SJCRH30 (cell line): ENCODE results near the gene KRTAP10-3. TPM values are rescaled to one million over a fixed set of nuclear protein-coding genes. Genes with fewer than 3 reads are reported as not detected.

Experiments used
- DNase-seq, 2 experiments: peaks; one replicate each; pipeline ENCODE4 v3.0.0-alpha.2; 2015 to 2020
- H3K27ac ChIP-seq: fragments of 250-450 bp; sonication (Bioruptor Pico); 2 replicates; pipeline ENCODE4 v1.5.1; 2020; ENCODE audit warnings: mild to moderate bottlenecking, moderate library complexity
- H3K27me3 ChIP-seq: fragments of 250-450 bp; sonication (Bioruptor Pico); 2 replicates; pipeline ENCODE4 v1.5.1; 2020; ENCODE audit warnings: mild to moderate bottlenecking, moderate library complexity
- H3K36me3 ChIP-seq: fragments of 250-450 bp; sonication (Bioruptor Pico); 2 replicates; pipeline ENCODE4 v1.5.1; 2020; ENCODE audit warnings: mild to moderate bottlenecking, moderate library complexity
- H3K4me1 ChIP-seq: fragments of 250-450 bp; sonication (Bioruptor Pico); 2 replicates; pipeline ENCODE4 v1.5.1; 2020; ENCODE audit warnings: mild to moderate bottlenecking, moderate library complexity
- H3K4me3 ChIP-seq: fragments of 250-450 bp; sonication (Bioruptor Pico); 2 replicates; pipeline ENCODE4 v1.5.1; 2020; ENCODE audit warnings: mild to moderate bottlenecking, moderate library complexity
- H3K9me3 ChIP-seq: fragments of 250-450 bp; sonication (Bioruptor Pico); replicated peaks from 2 replicates; pipeline ENCODE4 v1.5.1; 2020; ENCODE audit warnings: mild to moderate bottlenecking, moderate library complexity
- total RNA-seq: library from RNA; depleted of rRNA; stranded (reverse); fragments of >200 nt; shearing (Covaris generic); gene quantifications from 2 replicates; pipeline ENCODE4 v1.2.3, GENCODE V29; 2014

KRTAP10-3 gene
- total RNA-seq, 1 experiment from 2014 or later: not detected

DNA sequence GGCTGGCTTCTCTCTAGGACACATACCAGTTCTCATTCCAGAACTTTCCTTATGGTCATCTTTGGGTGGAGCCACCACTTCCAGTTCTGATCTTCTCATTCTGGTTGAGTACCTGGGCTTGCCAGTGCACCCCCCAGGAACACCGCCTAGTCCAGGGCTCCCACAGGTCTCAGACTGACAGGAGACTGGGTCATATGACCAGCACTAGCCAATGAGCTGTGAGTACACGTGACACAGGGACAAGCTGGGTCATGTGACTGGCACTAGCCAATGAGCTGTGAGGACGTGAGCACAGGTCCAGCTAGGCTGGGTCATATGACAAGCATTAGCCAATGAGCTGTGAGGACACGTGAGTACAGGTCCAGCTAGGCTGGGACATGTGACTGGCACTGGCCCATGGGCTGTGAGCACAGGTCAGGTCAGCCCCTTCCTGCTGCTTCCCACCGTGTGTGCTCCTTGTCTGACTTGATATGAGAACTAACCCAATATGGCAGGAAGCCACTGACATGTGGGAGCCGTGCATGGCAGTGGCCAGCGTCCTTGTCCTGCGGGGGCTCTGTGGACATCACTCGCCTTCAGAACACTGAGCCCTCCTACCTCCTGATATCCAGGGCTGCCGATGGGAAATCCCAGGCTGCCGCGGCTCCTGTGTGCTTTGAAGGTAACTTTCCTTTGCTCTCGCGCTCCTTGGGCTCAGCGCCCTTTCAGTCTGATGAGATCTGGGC lies 41.3 kb downstream of the KRTAP10-3 start:
- no peak overlapping the region for H3K27ac ChIP-seq
- DNase-seq: peak; percentile 20 to 23

DNA sequence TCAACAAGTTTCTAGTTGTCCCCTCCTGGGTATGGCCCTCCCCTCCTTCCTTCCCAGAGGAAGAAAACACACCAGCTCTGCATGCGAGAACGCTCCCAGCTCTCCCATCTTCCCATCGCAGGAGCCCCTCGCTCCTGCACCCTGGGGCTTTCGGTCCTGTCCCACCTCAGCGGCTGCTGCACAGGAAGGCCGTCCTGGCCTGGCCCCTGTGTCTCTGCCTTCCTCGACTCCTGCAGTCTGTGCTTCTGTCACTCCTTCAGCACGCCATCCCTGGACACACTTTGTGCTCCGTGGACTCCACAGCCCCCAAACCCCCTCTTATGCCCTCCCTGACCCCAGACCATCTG lies 41.8 kb downstream of the KRTAP10-3 start:
- no peak for DNase-seq
- Histone ChIP-seq H3K4me1 (no peaks in the 10 kb centered on the region), H3K27me3 (no peaks in the 10 kb centered on the region), H3K36me3 (no peaks in the 10 kb centered on the region), H3K9me3 (no peaks in the 10 kb centered on the region), H3K4me3 (no peak overlapping the region), H3K27ac (no peak overlapping the region)

More for the DNA sequence above, 41.3 kb downstream of the KRTAP10-3 start:
- Histone ChIP-seq H3K4me1 (no peaks in the 10 kb centered on the region), H3K27me3 (no peaks in the 10 kb centered on the region), H3K36me3 (no peaks in the 10 kb centered on the region), H3K9me3 (no peaks in the 10 kb centered on the region), H3K4me3 (no peak overlapping the region)

DNA sequence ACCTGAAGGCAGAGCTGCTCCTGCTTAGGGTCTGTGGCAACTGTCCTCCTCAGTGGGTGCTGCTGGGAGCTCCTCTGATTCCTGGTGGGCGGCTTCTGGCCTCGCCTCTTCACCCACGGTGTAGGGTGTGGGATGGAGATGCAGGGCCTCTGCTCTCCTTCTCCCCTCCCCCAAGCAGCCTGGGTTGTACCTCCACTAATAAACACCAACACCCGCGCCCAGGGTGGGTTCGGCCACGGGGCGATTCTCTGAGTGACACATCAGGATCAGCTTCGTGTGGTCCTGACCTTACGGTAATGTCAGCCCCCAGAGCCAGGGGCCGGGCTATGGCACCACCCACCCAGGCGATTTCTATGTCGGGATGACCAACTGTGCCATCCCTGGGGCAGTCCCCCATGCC lies 42.3 kb downstream of the KRTAP10-3 start:
- H3K27ac ChIP-seq: no peak overlapping the region
- no peaks in the 10 kb centered on the region for H3K4me1 ChIP-seq
- H3K36me3 ChIP-seq: no peaks in the 10 kb centered on the region
- H3K9me3 ChIP-seq: no peaks in the 10 kb centered on the region
- no peaks in the 10 kb centered on the region for H3K27me3 ChIP-seq
- no peak overlapping the region for H3K4me3 ChIP-seq
- no peak for DNase-seq

DNA sequence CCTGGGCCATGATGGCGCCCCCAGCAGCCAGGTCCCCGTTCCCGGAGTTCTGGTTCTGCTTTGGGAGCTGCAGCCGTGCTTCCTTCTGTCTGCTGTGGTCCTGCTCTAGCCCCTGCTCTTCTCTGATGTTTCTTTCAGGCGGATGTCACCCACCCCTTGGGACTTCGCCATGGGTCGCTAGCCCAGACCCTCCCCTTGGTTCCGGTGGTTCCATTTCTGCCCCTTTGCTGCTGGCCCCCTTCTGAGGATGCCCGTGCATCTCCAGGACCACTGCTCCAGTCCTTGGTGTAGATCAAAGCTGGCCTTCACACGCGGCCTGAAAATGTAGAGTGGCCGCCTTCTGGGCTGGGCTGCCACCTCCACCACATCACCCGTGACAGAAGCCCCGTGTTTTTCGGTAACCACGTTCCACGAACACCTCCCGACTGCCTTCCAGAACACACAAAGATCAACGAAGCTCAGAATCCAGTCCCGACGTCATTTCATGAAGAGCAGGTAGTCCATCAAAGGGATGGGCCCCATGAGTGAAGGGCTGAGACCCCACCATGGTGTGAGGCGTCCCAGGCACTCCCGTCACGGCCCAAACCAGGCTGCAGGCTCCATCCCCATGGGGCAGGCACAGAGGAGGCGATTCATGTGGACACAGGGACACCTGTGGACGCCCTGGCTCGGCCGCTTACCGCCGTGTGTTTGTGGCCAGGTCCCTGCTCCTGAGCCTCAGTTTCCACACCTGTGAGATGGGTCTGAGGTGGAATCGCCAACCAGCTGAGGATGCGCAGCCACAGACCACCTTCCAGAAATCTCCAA lies 43.0 kb downstream of the KRTAP10-3 start:
- Histone ChIP-seq H3K4me3 (no peak overlapping the region), H3K4me1 (no peaks in the 10 kb centered on the region), H3K36me3 (no peaks in the 10 kb centered on the region), H3K27ac (no peak overlapping the region), H3K27me3 (no peaks in the 10 kb centered on the region), H3K9me3 (no peaks in the 10 kb centered on the region)
- no peak for DNase-seq

DNA sequence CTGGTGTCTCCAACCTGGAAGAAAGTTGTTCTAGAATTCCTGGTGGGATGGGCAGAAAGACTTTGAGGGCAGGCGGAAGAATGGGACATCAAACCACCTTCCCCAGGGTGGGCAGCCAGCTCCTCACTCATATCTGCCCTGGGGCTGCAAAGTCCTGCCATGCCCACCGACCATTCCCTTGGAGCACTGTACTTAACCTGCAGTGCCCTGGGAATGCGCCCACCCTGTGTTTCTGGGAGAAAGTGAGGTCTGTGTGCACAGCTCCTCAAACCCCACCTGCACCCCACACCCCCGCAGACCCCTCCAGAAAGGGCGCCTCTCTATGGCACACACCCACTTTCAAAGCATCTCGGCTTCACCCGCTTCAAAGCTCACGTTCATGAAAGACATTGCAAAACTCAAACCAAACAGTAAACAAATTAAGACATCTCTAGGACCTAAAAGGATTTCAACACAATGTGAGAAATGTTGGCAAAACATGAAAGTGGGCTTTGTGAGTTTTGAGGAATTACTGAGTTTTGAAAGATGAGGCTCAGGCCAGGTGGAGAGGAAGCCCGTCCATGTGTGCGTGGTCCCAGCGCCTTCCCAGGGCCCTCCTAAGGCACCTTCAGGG lies 43.7 kb downstream of the KRTAP10-3 start:
- no peaks in the 10 kb centered on the region for H3K4me1 ChIP-seq
- no peaks in the 10 kb centered on the region for H3K9me3 ChIP-seq
- H3K4me3 ChIP-seq: no peak overlapping the region
- H3K36me3 ChIP-seq: no peaks in the 10 kb centered on the region
- H3K27ac ChIP-seq: no peak overlapping the region
- no peak for DNase-seq
- no peaks in the 10 kb centered on the region for H3K27me3 ChIP-seq

DNA sequence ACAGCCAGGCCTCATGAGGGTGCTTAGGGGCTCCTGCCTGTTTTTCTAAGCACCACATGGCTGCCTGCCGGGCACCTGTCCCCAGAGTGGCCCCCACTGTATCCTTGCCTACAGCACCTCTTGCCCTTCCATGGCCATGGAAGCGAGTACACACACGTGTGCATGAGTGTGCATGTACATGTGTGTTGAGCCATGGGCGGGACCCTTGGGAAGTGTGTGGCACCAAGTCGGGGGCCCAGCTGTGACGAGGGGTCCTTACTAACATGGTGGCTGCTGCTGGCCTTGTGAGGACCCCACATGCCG lies 44.4 kb downstream of the KRTAP10-3 start:
- Histone ChIP-seq H3K4me3 (no peak overlapping the region), H3K36me3 (no peaks in the 10 kb centered on the region), H3K27me3 (no peaks in the 10 kb centered on the region), H3K27ac (no peak overlapping the region), H3K4me1 (no peaks in the 10 kb centered on the region), H3K9me3 (no peaks in the 10 kb centered on the region)
- no peak for DNase-seq

DNA sequence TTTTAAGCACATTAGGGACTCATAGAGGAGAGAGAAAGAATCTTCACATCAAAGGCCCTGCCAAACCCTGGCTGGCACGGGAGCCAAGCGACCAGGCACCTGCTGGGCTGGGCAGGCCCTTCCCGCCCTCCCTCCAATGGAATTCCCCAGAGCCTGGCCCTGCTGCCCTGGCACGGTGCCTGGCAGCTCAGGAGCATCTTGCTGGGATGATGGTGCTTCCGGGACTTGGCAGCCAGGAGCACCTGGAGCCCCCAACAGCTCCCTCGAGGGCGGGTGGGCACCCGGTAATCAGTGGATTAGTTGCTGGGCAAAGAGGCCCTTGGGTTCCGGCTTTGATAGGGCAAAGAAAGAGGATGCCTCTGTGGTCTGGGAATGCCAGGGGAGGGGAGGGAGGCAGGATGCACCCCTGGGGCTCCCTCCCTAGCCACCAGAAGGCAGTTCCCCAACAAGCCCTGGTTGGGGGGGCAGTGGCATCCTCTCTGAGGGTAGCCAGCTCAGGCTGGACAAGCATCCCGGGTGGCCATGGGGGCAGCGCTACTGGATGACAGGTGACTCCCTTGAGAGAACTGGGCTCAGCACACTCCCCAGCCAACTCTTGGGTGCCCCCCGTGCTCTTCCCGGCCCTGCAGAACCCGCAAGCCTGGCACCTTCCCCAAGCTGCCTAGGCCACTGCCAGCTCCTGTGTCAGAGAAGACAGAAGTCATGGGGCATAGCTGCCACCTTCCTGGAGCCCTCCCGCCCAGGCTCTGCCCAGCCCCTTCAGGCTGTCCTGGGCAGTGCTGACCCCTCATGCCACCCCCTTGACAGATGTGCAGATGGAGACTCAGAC lies 45.0 kb downstream of the KRTAP10-3 start:
- no peak for DNase-seq
- H3K27ac ChIP-seq: no peak overlapping the region
- no peaks in the 10 kb centered on the region for H3K9me3 ChIP-seq
- H3K36me3 ChIP-seq: no peaks in the 10 kb centered on the region
- no peak overlapping the region for H3K4me3 ChIP-seq
- H3K27me3 ChIP-seq: no peaks in the 10 kb centered on the region
- no peaks in the 10 kb centered on the region for H3K4me1 ChIP-seq

DNA sequence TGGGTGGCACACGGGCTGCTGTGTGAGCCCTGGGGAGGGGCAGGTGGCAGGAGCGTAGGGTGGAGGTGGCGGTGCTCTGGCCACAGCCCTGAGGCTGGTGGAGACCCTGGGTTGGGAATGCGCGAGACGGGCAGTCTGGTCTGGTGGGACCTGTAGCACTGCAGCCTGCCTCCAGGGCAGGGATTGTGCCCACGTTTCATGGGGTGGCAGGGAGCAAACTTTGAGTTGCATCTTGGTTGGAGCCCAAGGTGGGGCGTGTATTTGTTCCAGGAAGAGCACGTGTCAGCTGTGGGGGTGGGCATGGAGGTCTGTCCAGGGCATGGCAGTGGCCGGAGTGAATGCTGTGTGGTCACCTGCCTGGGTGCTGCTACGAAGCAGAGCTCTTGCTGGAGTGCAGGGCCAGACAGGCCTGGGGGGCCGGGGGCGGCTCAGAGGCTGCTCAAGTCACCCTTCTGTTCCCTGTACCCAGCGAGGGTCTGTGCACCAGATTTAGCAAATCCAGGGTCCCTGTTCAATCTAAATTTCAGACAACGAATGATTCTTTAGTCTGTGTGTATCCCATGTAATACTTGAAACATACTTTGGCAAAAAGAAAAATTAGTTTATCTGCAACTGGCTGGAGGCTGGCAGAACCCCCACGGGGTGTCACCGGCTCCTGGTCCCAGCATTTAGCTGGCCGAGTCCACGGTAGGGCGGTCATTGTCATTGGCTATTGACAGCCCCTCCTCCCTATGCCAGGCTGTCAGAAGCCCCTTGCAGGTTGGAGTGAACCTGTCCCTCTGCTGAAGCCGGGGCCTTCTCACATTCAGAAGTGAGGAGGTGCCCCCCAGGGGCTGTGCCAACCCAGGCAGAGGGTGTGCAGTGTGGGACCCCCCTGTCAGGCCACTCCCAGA lies 45.9 kb downstream of the KRTAP10-3 start:
- Histone ChIP-seq H3K27ac (no peak overlapping the region), H3K9me3 (no peaks in the 10 kb centered on the region), H3K4me1 (no peaks in the 10 kb centered on the region), H3K4me3 (no peak overlapping the region), H3K27me3 (no peaks in the 10 kb centered on the region), H3K36me3 (no peaks in the 10 kb centered on the region)
- no peak for DNase-seq

DNA sequence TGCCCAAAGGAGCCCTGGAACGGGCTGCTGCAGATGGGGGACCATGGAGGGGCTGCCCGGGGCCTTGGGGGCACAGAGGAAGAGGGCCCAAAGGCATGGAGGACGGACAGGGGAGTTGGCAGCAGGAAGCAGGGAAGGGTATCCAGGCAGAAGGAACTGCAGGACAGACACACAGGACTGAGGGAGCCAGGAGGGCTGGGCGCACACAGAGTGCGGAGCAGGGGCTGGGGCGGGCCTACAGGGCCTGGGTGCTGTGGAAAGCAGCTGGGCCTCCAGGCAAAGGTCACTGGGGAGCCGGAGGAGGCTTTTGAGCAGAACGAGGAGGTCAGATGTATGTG lies 46.7 kb downstream of the KRTAP10-3 start:
- Histone ChIP-seq H3K36me3 (no peaks in the 10 kb centered on the region), H3K4me1 (no peaks in the 10 kb centered on the region), H3K27ac (no peak overlapping the region), H3K27me3 (no peaks in the 10 kb centered on the region), H3K4me3 (no peak overlapping the region), H3K9me3 (no peaks in the 10 kb centered on the region)
- DNase-seq: no peak

DNA sequence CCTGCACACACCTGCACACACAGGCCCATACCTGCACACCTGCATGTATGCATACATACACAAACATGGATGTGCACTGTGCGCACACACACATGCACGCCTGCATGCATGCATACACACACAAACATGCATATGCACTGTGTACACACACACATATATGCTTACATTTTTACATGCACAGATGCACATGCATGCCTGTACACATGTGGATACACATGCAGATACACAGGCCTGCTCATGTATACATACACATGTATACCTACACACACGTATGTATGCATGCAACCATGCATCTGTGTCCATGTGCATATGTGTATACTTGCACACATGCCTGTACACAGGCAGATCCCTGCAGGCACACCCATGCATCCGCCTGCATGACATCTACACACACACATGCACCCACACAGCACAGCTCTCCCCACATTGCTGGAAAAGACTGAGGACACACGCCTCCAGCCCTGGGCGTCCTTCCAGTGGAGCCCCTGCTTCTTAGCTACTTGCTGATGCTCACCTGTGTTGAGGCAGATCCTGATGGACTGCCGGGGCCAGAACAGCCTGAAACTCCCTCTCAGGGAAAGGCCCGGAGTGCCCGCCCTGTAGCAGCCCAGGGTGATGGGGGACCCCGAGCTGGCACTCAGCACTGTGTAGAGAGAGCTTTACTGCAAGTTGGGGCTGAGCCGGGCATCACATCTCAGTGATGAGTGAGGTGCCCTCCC lies 47.2 kb downstream of the KRTAP10-3 start:
- H3K27ac ChIP-seq: no peak overlapping the region
- H3K27me3 ChIP-seq: no peaks in the 10 kb centered on the region
- H3K9me3 ChIP-seq: no peaks in the 10 kb centered on the region
- no peak overlapping the region for H3K4me3 ChIP-seq
- DNase-seq: no peak
- no peaks in the 10 kb centered on the region for H3K36me3 ChIP-seq
- no peaks in the 10 kb centered on the region for H3K4me1 ChIP-seq

DNA sequence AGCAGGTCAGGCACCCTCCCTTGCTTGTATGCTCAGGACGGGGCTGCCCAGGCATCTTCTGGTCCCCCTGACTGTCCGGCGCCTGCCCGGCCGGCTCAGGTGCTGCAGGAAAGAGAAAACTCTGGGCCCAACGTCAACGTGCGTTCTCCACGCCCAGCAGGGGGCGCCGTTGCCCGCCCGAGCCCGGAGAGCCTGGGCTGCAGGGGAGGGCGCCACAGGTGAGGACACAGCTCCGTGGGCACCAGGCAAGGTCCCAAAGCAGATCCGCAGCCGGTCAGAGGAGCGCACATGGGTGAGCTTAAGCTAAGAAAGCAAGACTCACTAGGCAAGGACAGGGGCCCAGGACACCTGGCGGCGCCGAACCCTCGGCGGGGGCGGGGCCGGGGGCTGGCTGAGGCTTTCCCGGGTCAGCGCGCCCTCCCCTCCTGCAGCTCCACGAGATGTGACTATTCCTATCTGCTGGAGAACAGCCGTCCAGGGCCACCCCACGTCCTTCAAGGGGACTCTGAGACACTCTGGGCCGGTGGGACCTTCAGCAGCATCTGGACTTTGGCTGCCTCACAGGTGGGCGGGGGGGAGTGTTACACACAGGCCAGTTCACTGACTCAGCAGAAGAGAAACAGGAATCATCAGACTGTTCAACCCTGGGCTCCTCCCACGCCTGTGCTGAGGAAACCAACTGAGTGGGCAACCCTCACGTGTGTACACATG lies 47.9 kb downstream of the KRTAP10-3 start:
- Histone ChIP-seq H3K27me3 (no peaks in the 10 kb centered on the region), H3K4me1 (no peaks in the 10 kb centered on the region), H3K9me3 (no peaks in the 10 kb centered on the region), H3K27ac (no peak overlapping the region), H3K36me3 (no peaks in the 10 kb centered on the region), H3K4me3 (no peak overlapping the region)
- DNase-seq: peak; percentile 50 to 68

DNA sequence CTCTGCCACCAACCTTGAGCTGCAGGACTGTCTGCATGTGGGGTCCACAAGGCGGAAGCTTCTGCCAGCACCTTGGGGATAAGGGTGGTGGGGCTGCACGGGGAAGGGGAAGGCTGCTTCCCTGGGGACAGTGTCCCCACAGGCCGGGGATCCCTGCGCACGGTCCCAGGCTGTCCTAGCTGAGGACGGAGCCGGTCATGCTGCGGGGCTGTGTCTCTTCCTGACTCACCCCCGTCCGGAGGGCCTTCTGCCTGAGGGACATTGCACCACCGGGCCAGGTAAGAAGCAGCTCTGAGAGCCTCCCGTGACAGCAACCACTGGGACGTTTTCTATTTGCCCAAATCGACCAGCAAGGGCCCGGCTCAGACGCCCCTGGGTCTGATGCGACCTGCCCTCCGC lies 48.5 kb downstream of the KRTAP10-3 start:
- Histone ChIP-seq H3K27me3 (no peaks in the 10 kb centered on the region), H3K4me1 (no peaks in the 10 kb centered on the region), H3K9me3 (no peaks in the 10 kb centered on the region), H3K4me3 (no peak overlapping the region), H3K27ac (no peak overlapping the region), H3K36me3 (no peaks in the 10 kb centered on the region)
- no peak for DNase-seq

DNA sequence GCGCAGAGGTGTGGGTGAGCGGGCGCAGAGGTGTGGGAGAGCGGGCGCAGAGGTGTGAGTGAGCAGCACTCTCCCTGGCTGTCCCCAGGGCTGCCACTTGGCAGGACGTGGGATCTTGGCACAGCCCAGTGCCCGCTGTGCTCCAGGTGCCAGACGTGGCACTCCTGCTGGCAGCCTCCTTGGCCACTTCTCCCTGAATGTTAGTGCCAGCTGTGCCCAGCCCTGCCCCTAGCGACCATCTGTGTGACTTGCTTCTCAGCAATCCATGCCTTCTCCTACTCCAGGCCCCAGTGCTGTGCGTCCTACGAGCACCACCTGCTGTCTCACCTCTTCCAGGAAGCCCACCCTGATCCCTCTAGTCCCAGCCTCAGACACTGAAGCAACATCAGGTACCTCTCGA lies 49.1 kb downstream of the KRTAP10-3 start:
- no peak overlapping the region for H3K4me3 ChIP-seq
- H3K36me3 ChIP-seq: no peaks in the 10 kb centered on the region
- H3K27ac ChIP-seq: no peak overlapping the region
- no peaks in the 10 kb centered on the region for H3K4me1 ChIP-seq
- H3K9me3 ChIP-seq: no peaks in the 10 kb centered on the region
- no peaks in the 10 kb centered on the region for H3K27me3 ChIP-seq
- peak in 1 of 2 experiments; percentile 10 for DNase-seq
